Parathyroid adenoma (tissue), 2 donors: Measurements from ENCODE around the gene MYBPC2.

ENCODE experiments used
- H2AFZ ChIP-seq: fragments of 300-600 bp; sonication (generic); one replicate; pipeline ENCODE4 v1.7.0; 2017; ENCODE audit warnings: antibody characterized with exemption, mild to moderate bottlenecking
- H3K27ac ChIP-seq: fragments of 300-600 bp; sonication (generic); one replicate; pipeline ENCODE4 v1.7.0; 2017
- H3K27me3 ChIP-seq: fragments of 300-600 bp; sonication (generic); one replicate; pipeline ENCODE4 v1.7.0; 2017; ENCODE audit warnings: low read length; ENCODE audit not compliant: control insufficient read depth, insufficient read depth
- H3K36me3 ChIP-seq: fragments of 300-600 bp; sonication (generic); one replicate; pipeline ENCODE4 v1.7.0; 2017; ENCODE audit warnings: low read length; ENCODE audit not compliant: control insufficient read depth, insufficient read depth
- H3K4me1 ChIP-seq: fragments of 300-600 bp; sonication (generic); one replicate; pipeline ENCODE4 v1.7.0; 2017; ENCODE audit warnings: control low read depth
- H3K4me2 ChIP-seq: fragments of 300-600 bp; sonication (generic); one replicate; pipeline ENCODE4 v1.7.0; 2017; ENCODE audit warnings: low read length
- H3K4me3 ChIP-seq: fragments of 300-600 bp; sonication (generic); one replicate; pipeline ENCODE4 v1.7.0; 2017; ENCODE audit warnings: low read depth, low read length
- H3K79me2 ChIP-seq: fragments of 300-600 bp; sonication (generic); one replicate; pipeline ENCODE4 v1.7.0; 2017; ENCODE audit warnings: control low read depth
- H3K9ac ChIP-seq: fragments of 300-600 bp; sonication (generic); one replicate; pipeline ENCODE4 v1.7.0; 2017; ENCODE audit warnings: mild to moderate bottlenecking
- H3K9me3 ChIP-seq: fragments of 300-600 bp; sonication (generic); one replicate; pipeline ENCODE4 v1.7.0; 2017; ENCODE audit warnings: low read length; ENCODE audit not compliant: control insufficient read depth
- TF ChIP-seq, protein P1 (sequence below): fragments of 300-600 bp; sonication (generic); IDR thresholded peaks from one replicate; pipeline ENCODE4 v1.7.0; 2017; ENCODE audit warnings: antibody characterized with exemption, mild to moderate bottlenecking
- donor health status: primary hyperparathyroidism.

The MYBPC2 gene

GRCh38 chr19:50477751-50478515 is 45.2 kb downstream of the MYBPC2 start:
- no peak overlapping the region for H3K27ac ChIP-seq
- no peaks in the 10 kb centered on the region for H3K27me3 ChIP-seq
- peaks cover 24% of the 10 kb centered on the region for H3K79me2 ChIP-seq
- TF ChIP-seq, protein P1, sequence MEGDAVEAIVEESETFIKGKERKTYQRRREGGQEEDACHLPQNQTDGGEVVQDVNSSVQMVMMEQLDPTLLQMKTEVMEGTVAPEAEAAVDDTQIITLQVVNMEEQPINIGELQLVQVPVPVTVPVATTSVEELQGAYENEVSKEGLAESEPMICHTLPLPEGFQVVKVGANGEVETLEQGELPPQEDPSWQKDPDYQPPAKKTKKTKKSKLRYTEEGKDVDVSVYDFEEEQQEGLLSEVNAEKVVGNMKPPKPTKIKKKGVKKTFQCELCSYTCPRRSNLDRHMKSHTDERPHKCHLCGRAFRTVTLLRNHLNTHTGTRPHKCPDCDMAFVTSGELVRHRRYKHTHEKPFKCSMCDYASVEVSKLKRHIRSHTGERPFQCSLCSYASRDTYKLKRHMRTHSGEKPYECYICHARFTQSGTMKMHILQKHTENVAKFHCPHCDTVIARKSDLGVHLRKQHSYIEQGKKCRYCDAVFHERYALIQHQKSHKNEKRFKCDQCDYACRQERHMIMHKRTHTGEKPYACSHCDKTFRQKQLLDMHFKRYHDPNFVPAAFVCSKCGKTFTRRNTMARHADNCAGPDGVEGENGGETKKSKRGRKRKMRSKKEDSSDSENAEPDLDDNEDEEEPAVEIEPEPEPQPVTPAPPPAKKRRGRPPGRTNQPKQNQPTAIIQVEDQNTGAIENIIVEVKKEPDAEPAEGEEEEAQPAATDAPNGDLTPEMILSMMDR: no peak
- peaks cover 11% of the 10 kb centered on the region for H3K4me1 ChIP-seq
- H3K4me2 ChIP-seq: peak overlapping the region; percentile 90
- no peaks in the 10 kb centered on the region for H3K9me3 ChIP-seq
- no peak overlapping the region for H3K4me3 ChIP-seq
- H3K36me3 ChIP-seq: no peaks in the 10 kb centered on the region
- no peak overlapping the region for H3K9ac ChIP-seq
- H2AFZ ChIP-seq: no peak overlapping the region

GRCh38 chr19:50478901-50479715 is 46.4 kb downstream of the MYBPC2 start:
- H3K9me3 ChIP-seq: no peaks in the 10 kb centered on the region
- H3K27ac ChIP-seq: no peak overlapping the region
- H3K27me3 ChIP-seq: no peaks in the 10 kb centered on the region
- H3K4me2 ChIP-seq: no peak overlapping the region
- H3K36me3 ChIP-seq: no peaks in the 10 kb centered on the region
- peaks cover 11% of the 10 kb centered on the region for H3K4me1 ChIP-seq
- peaks cover 24% of the 10 kb centered on the region for H3K79me2 ChIP-seq
- H2AFZ ChIP-seq: no peak overlapping the region
- H3K4me3 ChIP-seq: no peak overlapping the region
- no peak overlapping the region for H3K9ac ChIP-seq
- TF ChIP-seq, protein P1: peak; percentile 27

GRCh38 chr19:50479761-50480251 is 47.1 kb downstream of the MYBPC2 start:
- Histone ChIP-seq H3K79me2 (peaks cover 24% of the 10 kb centered on the region), H3K4me3 (no peak overlapping the region), H3K9ac (no peak overlapping the region), H3K9me3 (no peaks in the 10 kb centered on the region), H3K36me3 (no peaks in the 10 kb centered on the region), H3K27me3 (no peaks in the 10 kb centered on the region), H3K4me1 (peaks cover 11% of the 10 kb centered on the region), H2AFZ (no peak overlapping the region), H3K4me2 (no peak overlapping the region), H3K27ac (no peak overlapping the region)
- TF ChIP-seq, protein P1: no peak

DNA sequence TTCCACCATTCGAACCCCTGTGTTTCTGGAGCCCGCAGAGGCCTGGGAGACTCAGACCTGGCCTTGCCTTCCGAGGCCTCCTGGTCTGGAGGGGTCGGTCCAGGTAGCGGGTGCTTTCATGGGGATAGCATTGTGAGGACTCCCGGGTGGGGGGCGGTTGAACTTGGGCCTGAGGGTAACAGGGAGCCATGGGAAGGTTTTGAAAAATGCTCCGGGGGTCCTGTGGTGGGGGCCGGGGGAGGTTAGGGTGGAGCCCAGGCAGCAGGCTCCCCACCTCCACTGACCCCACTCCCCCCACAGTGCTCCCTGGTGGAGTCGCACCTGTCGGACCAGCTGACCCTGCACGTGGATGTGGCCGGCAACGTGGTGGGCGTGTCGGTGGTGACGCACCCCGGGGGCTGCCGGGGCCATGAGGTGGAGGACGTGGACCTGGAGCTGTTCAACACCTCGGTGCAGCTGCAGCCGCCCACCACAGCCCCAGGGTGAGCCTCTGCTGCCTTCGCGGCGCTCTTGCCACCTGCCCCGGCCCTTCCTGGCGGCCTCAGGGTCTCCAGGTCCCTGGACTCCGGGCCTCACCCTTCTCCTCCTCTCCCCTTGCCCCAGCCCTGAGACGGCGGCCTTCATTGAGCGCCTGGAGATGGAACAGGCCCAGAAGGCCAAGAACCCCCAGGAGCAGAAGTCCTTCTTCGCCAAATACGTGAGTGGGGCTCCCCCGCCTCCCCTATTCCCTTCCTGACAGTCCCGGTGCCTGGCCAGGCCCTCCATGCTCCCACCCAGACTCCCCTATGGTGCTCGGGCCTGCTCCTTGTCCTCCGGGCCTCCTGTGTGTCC is 47.8 kb downstream of the MYBPC2 start:
- no peak overlapping the region for H3K4me3 ChIP-seq

More for the DNA sequence above, 47.8 kb downstream of the MYBPC2 start:
- Histone ChIP-seq H3K36me3 (no peaks in the 10 kb centered on the region), H3K27ac (no peak overlapping the region), H3K4me1 (peaks cover 11% of the 10 kb centered on the region), H3K79me2 (peaks cover 24% of the 10 kb centered on the region), H3K9me3 (no peaks in the 10 kb centered on the region), H3K4me2 (no peak overlapping the region), H3K9ac (no peak overlapping the region), H3K27me3 (no peaks in the 10 kb centered on the region), H2AFZ (no peak overlapping the region)
- TF ChIP-seq, protein P1: no peak
